ENCODE data around the gene MRPL39.
A peak's percentile ranks its signal among the peaks of the same experiment; 100 is the strongest.

Gene MRPL39

DNA sequence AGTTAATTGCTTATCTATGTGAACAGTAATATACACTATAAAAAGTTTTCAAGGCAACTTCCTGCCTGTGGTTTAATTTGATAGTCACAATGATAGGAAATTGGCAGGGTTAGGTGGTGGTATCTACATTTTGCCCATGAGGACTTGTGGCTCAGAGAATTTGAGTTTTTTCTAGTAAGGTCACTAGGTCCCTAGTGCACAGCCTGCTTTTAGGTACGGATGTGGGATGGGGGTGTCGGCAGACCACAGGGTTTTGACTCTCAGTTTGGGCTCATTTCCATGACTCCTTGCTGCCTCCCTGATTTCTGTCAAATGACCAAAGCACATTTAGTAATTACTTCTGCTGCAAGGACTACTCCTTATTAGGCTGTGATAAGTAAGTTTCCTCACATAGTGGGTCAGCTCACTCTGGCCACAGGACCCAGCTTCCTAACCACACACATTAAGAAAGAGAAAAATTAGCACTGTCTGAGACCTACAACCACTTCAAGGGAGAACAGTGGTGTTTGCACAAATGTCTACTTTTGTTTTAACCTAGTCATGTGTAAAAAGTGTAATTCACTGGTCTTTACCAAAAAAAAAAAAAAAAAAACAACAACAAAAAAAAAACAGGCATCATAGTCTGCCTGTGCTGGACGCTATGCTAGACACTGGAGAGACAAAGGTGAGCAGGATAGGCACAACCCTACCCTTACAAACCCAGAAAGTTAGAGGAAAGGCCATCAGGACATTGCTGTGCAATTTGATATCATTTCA is 43.7 kb downstream of the MRPL39 start:
- Histone ChIP-seq H3K27me3 (ENCODE audit: insufficient read depth, low read length) (peaks cover 5% of the 10 kb centered on the region), H2BK5ac (ENCODE audit: low read depth, low read length, poor library complexity) (no peak overlapping the region), H3K23ac (ENCODE audit: low read length) (no peak overlapping the region), H3K79me2 (ENCODE audit: control insufficient read depth, insufficient read depth, low read length, poor library complexity) (no peaks in the 10 kb centered on the region), H3K4ac (ENCODE audit: low read depth, low read length) (no peak overlapping the region), H2AK5ac (ENCODE audit: low read length) (no peak overlapping the region), H3K4me1 (ENCODE audit: control insufficient read depth in 1 of 2, insufficient read depth in 2 of 2, low read length in 2 of 2) (peaks cover 4 to 8% of the 10 kb centered on the region in 2 experiments), H3K36me3 (ENCODE audit: control insufficient read depth in 1 of 2, insufficient read depth in 2 of 2, low read length in 2 of 2) (peaks cover 0 to 2% of the 10 kb centered on the region in 2 experiments), H3K79me1 (ENCODE audit: low read length) (no peaks in the 10 kb centered on the region), H3K18ac (ENCODE audit: low read length) (no peak overlapping the region), H3K4me2 (ENCODE audit: low read length) (no peak overlapping the region), H4K8ac (ENCODE audit: low read depth, low read length) (no peak overlapping the region), H2AFZ (ENCODE audit: insufficient read depth, low read length, poor library complexity) (no peak overlapping the region), H3K4me3 (ENCODE audit: low read depth, low read length) (no peak overlapping the region), H4K91ac (ENCODE audit: low read depth, low read length) (no peak overlapping the region), H2BK12ac (ENCODE audit: low read length) (no peak overlapping the region), H4K12ac (ENCODE audit: low read depth, low read length) (no peak overlapping the region), H3K27ac (ENCODE audit: low read depth, low read length) (no peak overlapping the region), H3K14ac (ENCODE audit: low read length) (no peak overlapping the region), H3K9me3 (ENCODE audit: insufficient read depth, low read depth, low read length) (no peaks in the 10 kb centered on the region), H2BK120ac (ENCODE audit: insufficient read depth, low read length, poor library complexity) (no peak overlapping the region), H3K9ac (ENCODE audit: low read length) (no peak overlapping the region)
- no peak for DNase-seq
- WGBS (ENCODE audit: extremely low coverage, insufficient coverage, insufficient read length): no CpG with 5 or more reads among the region's 3 CpGs

DNA sequence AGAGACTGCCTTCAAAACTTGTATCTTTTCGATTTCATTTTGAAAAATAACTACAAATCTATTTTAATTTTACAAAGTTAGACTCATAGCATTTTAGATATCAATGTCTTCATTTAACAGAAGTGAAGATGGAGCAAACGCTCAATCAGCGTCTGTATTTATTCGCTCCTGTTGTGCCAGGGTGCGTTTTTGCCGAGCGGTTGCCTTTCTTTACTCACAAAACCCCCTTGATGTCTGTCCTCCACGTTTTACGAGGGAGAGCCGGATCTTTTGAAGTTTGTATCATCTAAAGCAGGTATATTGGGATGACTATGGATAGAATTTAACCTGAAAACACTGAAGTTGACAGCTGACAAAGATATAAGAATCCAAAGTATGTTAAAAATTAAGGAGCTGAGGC is 44.6 kb downstream of the MRPL39 start:
- no peak overlapping the region for H4K8ac ChIP-seq (ENCODE audit: low read depth, low read length)
- no peak overlapping the region for H4K91ac ChIP-seq (ENCODE audit: low read depth, low read length)
- H3K36me3 ChIP-seq (ENCODE audit: control insufficient read depth in 1 of 2, insufficient read depth in 2 of 2, low read length in 2 of 2): peaks cover 0 to 2% of the 10 kb centered on the region in 2 experiments
- H3K18ac ChIP-seq (ENCODE audit: low read length): no peak overlapping the region
- H2BK5ac ChIP-seq (ENCODE audit: low read depth, low read length, poor library complexity): no peak overlapping the region
- H3K4me2 ChIP-seq (ENCODE audit: low read length): peak overlapping the region; percentile 95
- H3K27me3 ChIP-seq (ENCODE audit: insufficient read depth, low read length): peaks cover 5% of the 10 kb centered on the region
- no CpG with 5 or more reads among the region's 10 CpGs for WGBS (ENCODE audit: extremely low coverage, insufficient coverage, insufficient read length)
- no peak overlapping the region for H2AK5ac ChIP-seq (ENCODE audit: low read length)
- H2BK120ac ChIP-seq (ENCODE audit: insufficient read depth, low read length, poor library complexity): no peak overlapping the region
- no peaks in the 10 kb centered on the region for H3K79me1 ChIP-seq (ENCODE audit: low read length)
- H3K4me3 ChIP-seq (ENCODE audit: low read depth, low read length): no peak overlapping the region
- no peak overlapping the region for H3K27ac ChIP-seq (ENCODE audit: low read depth, low read length)
- no peak overlapping the region for H3K4ac ChIP-seq (ENCODE audit: low read depth, low read length)
- H3K14ac ChIP-seq (ENCODE audit: low read length): no peak overlapping the region
- no peaks in the 10 kb centered on the region for H3K79me2 ChIP-seq (ENCODE audit: control insufficient read depth, insufficient read depth, low read length, poor library complexity)
- no peaks in the 10 kb centered on the region for H3K9me3 ChIP-seq (ENCODE audit: insufficient read depth, low read depth, low read length)
- peaks cover 4 to 8% of the 10 kb centered on the region in 2 experiments for H3K4me1 ChIP-seq (ENCODE audit: control insufficient read depth in 1 of 2, insufficient read depth in 2 of 2, low read length in 2 of 2)
- no peak overlapping the region for H4K12ac ChIP-seq (ENCODE audit: low read depth, low read length)
- H3K23ac ChIP-seq (ENCODE audit: low read length): no peak overlapping the region
- no peak overlapping the region for H2AFZ ChIP-seq (ENCODE audit: insufficient read depth, low read length, poor library complexity)
- no peak overlapping the region for H3K9ac ChIP-seq (ENCODE audit: low read length)
- H2BK12ac ChIP-seq (ENCODE audit: low read length): no peak overlapping the region
- DNase-seq: no peak

DNA sequence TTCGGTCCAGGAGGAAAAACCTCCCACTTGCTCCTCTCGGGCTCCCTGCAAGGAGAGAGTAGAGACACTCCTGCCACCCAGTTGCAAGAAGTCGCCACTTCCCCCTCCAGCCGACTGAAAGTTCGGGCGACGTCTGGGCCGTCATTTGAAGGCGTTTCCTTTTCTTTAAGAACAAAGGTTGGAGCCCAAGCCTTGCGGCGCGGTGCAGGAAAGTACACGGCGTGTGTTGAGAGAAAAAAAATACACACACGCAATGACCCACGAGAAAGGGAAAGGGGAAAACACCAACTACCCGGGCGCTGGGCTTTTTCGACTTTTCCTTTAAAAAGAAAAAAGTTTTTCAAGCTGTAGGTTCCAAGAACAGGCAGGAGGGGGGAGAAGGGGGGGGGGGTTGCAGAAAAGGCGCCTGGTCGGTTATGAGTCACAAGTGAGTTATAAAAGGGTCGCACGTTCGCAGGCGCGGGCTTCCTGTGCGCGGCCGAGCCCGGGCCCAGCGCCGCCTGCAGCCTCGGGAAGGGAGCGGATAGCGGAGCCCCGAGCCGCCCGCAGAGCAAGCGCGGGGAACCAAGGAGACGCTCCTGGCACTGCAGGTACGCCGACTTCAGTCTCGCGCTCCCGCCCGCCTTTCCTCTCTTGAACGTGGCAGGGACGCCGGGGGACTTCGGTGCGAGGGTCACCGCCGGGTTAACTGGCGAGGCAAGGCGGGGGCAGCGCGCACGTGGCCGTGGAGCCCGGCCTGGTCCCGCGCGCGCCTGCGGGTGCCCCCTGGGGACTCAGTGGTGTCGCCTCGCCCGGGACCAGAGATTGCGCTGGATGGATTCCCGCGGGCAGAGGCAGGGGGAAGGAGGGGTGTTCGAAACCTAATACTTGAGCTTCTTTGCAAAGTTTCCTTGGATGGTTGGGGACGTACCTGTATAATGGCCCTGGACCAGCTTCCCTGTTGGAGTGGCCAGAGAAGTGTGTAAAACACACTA is 45.3 kb downstream of the MRPL39 start:
- DNase-seq: peak; percentile 28 to 44
- no peak overlapping the region for H2AK5ac ChIP-seq (ENCODE audit: low read length)
- peak overlapping the region; percentile 95 for H3K4me2 ChIP-seq (ENCODE audit: low read length)
- no peak overlapping the region for H2BK5ac ChIP-seq (ENCODE audit: low read depth, low read length, poor library complexity)
- H3K9ac ChIP-seq (ENCODE audit: low read length): peak overlapping the region; percentile 38
- H3K4me1 ChIP-seq (ENCODE audit: control insufficient read depth in 1 of 2, insufficient read depth in 2 of 2, low read length in 2 of 2): peaks cover 4 to 8% of the 10 kb centered on the region in 2 experiments
- no peak overlapping the region for H4K91ac ChIP-seq (ENCODE audit: low read depth, low read length)
- no peaks in the 10 kb centered on the region for H3K9me3 ChIP-seq (ENCODE audit: insufficient read depth, low read depth, low read length)
- no peaks in the 10 kb centered on the region for H3K79me1 ChIP-seq (ENCODE audit: low read length)
- peak overlapping the region; percentile 1 for H3K18ac ChIP-seq (ENCODE audit: low read length)
- H2AFZ ChIP-seq (ENCODE audit: insufficient read depth, low read length, poor library complexity): no peak overlapping the region
- no peak overlapping the region for H2BK12ac ChIP-seq (ENCODE audit: low read length)
- no peak overlapping the region for H3K14ac ChIP-seq (ENCODE audit: low read length)
- no CpG with 5 or more reads among the region's 74 CpGs for WGBS (ENCODE audit: extremely low coverage, insufficient coverage, insufficient read length)
- H3K36me3 ChIP-seq (ENCODE audit: control insufficient read depth in 1 of 2, insufficient read depth in 2 of 2, low read length in 2 of 2): peaks cover 0 to 2% of the 10 kb centered on the region in 2 experiments
- no peak overlapping the region for H3K27ac ChIP-seq (ENCODE audit: low read depth, low read length)
- peaks cover 5% of the 10 kb centered on the region for H3K27me3 ChIP-seq (ENCODE audit: insufficient read depth, low read length)
- peak overlapping the region; percentile 72 for H2BK120ac ChIP-seq (ENCODE audit: insufficient read depth, low read length, poor library complexity)
- no peaks in the 10 kb centered on the region for H3K79me2 ChIP-seq (ENCODE audit: control insufficient read depth, insufficient read depth, low read length, poor library complexity)
- H4K12ac ChIP-seq (ENCODE audit: low read depth, low read length): peak overlapping the region; percentile 1
- peak overlapping the region; percentile 76 for H3K4me3 ChIP-seq (ENCODE audit: low read depth, low read length)
- H4K8ac ChIP-seq (ENCODE audit: low read depth, low read length): peak overlapping the region; percentile 27
- H3K23ac ChIP-seq (ENCODE audit: low read length): no peak overlapping the region
- H3K4ac ChIP-seq (ENCODE audit: low read depth, low read length): no peak overlapping the region

DNA sequence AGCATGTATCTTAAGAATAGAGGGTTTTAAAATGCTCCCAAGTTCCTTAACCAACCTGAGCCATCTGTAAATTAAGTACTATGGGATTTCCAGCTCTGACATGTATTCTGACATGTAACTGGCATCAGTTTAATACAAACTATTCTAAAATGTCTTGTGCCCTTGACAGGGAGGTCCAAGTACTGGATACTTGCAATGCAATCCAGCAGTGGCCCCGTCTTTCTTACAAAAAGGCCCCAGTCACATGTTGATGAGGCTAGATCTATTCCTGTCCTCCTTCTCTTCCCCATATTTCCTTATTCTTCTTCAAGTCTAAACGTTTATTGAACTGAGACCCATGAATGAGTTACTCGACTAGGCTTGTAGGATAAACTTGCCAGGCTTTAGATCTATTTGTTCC is 46.4 kb downstream of the MRPL39 start:
- H3K9me3 ChIP-seq (ENCODE audit: insufficient read depth, low read depth, low read length): no peaks in the 10 kb centered on the region
- no peak overlapping the region for H2BK5ac ChIP-seq (ENCODE audit: low read depth, low read length, poor library complexity)
- H2AFZ ChIP-seq (ENCODE audit: insufficient read depth, low read length, poor library complexity): no peak overlapping the region
- H4K8ac ChIP-seq (ENCODE audit: low read depth, low read length): no peak overlapping the region
- H3K79me1 ChIP-seq (ENCODE audit: low read length): no peaks in the 10 kb centered on the region
- H2AK5ac ChIP-seq (ENCODE audit: low read length): no peak overlapping the region
- H3K36me3 ChIP-seq (ENCODE audit: control insufficient read depth in 1 of 2, insufficient read depth in 2 of 2, low read length in 2 of 2): peaks cover 0 to 2% of the 10 kb centered on the region in 2 experiments
- H4K12ac ChIP-seq (ENCODE audit: low read depth, low read length): no peak overlapping the region
- H2BK12ac ChIP-seq (ENCODE audit: low read length): no peak overlapping the region
- H2BK120ac ChIP-seq (ENCODE audit: insufficient read depth, low read length, poor library complexity): no peak overlapping the region
- no peak overlapping the region for H3K4me3 ChIP-seq (ENCODE audit: low read depth, low read length)
- WGBS (ENCODE audit: extremely low coverage, insufficient coverage, insufficient read length): no CpG with 5 or more reads among the region's 3 CpGs
- H3K4me2 ChIP-seq (ENCODE audit: low read length): no peak overlapping the region
- peaks cover 5% of the 10 kb centered on the region for H3K27me3 ChIP-seq (ENCODE audit: insufficient read depth, low read length)
- H3K27ac ChIP-seq (ENCODE audit: low read depth, low read length): no peak overlapping the region
- no peak overlapping the region for H3K23ac ChIP-seq (ENCODE audit: low read length)
- no peak overlapping the region for H3K9ac ChIP-seq (ENCODE audit: low read length)
- H3K79me2 ChIP-seq (ENCODE audit: control insufficient read depth, insufficient read depth, low read length, poor library complexity): no peaks in the 10 kb centered on the region
- peaks cover 4 to 8% of the 10 kb centered on the region in 2 experiments for H3K4me1 ChIP-seq (ENCODE audit: control insufficient read depth in 1 of 2, insufficient read depth in 2 of 2, low read length in 2 of 2)
- DNase-seq: no peak
- H3K18ac ChIP-seq (ENCODE audit: low read length): no peak overlapping the region
- H4K91ac ChIP-seq (ENCODE audit: low read depth, low read length): no peak overlapping the region
- no peak overlapping the region for H3K4ac ChIP-seq (ENCODE audit: low read depth, low read length)
- no peak overlapping the region for H3K14ac ChIP-seq (ENCODE audit: low read length)
